Measurements from ENCODE around the gene ANXA4. TPM values are rescaled to one million over a fixed set of nuclear protein-coding genes. Genes with fewer than 3 reads are reported as not detected.

The ANXA4 gene
- total and polyA plus RNA-seq, 2 of the 13 experiments (the other 11 are each of a cell fraction or from before 2014, with no cell fraction given): 155 to 168 TPM

DNA sequence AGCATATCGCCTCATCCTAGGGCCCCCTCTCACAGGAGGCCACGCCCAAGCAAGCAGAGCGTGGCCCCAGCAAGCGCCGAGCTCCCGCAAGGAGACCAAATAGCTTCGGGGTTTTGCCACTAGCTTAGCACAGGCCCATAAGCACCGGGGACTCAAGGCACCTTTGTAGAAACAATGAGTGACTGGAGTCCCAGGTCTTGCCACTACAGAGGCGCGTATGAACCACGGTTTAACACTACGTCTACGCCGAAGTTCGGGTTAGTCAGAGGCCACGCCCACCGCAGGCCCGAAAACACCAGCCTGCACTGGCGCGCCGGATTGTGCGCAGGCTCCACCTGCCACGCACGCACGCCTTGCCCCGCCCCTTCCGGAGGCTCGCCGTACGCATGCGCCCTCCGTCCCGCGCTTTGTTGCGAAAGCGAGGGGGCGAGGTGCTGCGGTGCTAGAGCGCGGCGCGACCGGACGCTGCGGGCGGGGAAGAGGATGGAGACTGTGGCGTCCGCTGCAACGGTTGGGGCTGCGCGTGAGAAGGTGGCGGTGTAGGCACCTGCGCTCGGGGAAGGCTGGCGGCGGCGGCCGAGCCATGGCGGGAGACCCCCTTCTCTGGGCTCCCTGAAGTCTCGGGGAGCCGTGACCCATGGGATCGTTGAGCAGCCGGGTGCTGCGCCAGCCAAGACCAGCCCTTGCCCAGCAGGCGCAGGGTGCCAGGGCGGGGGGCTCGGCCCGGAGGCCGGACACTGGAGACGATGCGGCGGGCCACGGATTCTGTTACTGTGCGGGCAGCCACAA, 87.5 kb downstream of the ANXA4 start, which contains the start of gene GMCL1 (continued):
- TF ChIP-seq, protein P1, sequence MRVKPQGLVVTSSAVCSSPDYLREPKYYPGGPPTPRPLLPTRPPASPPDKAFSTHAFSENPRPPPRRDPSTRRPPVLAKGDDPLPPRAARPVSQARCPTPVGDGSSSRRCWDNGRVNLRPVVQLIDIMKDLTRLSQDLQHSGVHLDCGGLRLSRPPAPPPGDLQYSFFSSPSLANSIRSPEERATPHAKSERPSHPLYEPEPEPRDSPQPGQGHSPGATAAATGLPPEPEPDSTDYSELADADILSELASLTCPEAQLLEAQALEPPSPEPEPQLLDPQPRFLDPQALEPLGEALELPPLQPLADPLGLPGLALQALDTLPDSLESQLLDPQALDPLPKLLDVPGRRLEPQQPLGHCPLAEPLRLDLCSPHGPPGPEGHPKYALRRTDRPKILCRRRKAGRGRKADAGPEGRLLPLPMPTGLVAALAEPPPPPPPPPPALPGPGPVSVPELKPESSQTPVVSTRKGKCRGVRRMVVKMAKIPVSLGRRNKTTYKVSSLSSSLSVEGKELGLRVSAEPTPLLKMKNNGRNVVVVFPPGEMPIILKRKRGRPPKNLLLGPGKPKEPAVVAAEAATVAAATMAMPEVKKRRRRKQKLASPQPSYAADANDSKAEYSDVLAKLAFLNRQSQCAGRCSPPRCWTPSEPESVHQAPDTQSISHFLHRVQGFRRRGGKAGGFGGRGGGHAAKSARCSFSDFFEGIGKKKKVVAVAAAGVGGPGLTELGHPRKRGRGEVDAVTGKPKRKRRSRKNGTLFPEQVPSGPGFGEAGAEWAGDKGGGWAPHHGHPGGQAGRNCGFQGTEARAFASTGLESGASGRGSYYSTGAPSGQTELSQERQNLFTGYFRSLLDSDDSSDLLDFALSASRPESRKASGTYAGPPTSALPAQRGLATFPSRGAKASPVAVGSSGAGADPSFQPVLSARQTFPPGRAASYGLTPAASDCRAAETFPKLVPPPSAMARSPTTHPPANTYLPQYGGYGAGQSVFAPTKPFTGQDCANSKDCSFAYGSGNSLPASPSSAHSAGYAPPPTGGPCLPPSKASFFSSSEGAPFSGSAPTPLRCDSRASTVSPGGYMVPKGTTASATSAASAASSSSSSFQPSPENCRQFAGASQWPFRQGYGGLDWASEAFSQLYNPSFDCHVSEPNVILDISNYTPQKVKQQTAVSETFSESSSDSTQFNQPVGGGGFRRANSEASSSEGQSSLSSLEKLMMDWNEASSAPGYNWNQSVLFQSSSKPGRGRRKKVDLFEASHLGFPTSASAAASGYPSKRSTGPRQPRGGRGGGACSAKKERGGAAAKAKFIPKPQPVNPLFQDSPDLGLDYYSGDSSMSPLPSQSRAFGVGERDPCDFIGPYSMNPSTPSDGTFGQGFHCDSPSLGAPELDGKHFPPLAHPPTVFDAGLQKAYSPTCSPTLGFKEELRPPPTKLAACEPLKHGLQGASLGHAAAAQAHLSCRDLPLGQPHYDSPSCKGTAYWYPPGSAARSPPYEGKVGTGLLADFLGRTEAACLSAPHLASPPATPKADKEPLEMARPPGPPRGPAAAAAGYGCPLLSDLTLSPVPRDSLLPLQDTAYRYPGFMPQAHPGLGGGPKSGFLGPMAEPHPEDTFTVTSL (CRISPR knock-in tag; IDR thresholded peaks at IDR 0.05; ENCODE audit: borderline replicate concordance): 0 out of 2 replicates have a peak, but pooled peaks have one; percentile 60
- TF ChIP-seq ZNF775 (CRISPR knock-in tag; IDR thresholded peaks at IDR 0.05; ENCODE audit: borderline replicate concordance) (0 out of 2 replicates have a peak, but pooled peaks have one; percentile 35), NFE2 (CRISPR knock-in tag; IDR thresholded peaks at IDR 0.05) (no peak), ZSCAN20 (CRISPR knock-in tag; IDR thresholded peaks at IDR 0.05; ENCODE audit: borderline replicate concordance) (peak; percentile 12; the same call in 1 of the 2 replicates), ZNF891 (CRISPR knock-in tag; IDR thresholded peaks at IDR 0.05) (0 out of 2 replicates have a peak, but pooled peaks have one; percentile 60), MAF1 (CRISPR knock-in tag; IDR thresholded peaks at IDR 0.05; ENCODE audit: borderline replicate concordance) (no peak), HMG20B (CRISPR knock-in tag; conservative IDR thresholded peaks at IDR 0.05) (peak; percentile 42; the same call in 1 of the 2 replicates), ZMYM3 (CRISPR knock-in tag; IDR thresholded peaks at IDR 0.05) (no peak; the same call in 1 of the 2 replicates), PHF20 (CRISPR knock-in tag; IDR thresholded peaks at IDR 0.05) (peak; percentile 92), ZNF20 (CRISPR knock-in tag; IDR thresholded peaks at IDR 0.05) (no peak), DMAP1 (CRISPR knock-in tag; IDR thresholded peaks at IDR 0.05) (peak; percentile 99), TBX3 (IDR thresholded peaks at IDR 0.05; ENCODE audit: borderline replicate concordance) (peak; percentile 76; the same call in 1 of the 2 replicates), NR2F2 (IDR thresholded peaks at IDR 0.05; ENCODE audit: borderline replicate concordance, low read depth) (no peak), TOPORS (CRISPR knock-in tag; IDR thresholded peaks at IDR 0.05) (peak; percentile 65; the same call in 1 of the 2 replicates), MED1 (CRISPR knock-in tag; IDR thresholded peaks at IDR 0.05) (peak; percentile 89)
- TF ChIP-seq, protein P2, sequence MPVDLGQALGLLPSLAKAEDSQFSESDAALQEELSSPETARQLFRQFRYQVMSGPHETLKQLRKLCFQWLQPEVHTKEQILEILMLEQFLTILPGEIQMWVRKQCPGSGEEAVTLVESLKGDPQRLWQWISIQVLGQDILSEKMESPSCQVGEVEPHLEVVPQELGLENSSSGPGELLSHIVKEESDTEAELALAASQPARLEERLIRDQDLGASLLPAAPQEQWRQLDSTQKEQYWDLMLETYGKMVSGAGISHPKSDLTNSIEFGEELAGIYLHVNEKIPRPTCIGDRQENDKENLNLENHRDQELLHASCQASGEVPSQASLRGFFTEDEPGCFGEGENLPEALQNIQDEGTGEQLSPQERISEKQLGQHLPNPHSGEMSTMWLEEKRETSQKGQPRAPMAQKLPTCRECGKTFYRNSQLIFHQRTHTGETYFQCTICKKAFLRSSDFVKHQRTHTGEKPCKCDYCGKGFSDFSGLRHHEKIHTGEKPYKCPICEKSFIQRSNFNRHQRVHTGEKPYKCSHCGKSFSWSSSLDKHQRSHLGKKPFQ (CRISPR knock-in tag; IDR thresholded peaks at IDR 0.05; ENCODE audit: insufficient replicate concordance): no peak
- TF ChIP-seq, protein P3, sequence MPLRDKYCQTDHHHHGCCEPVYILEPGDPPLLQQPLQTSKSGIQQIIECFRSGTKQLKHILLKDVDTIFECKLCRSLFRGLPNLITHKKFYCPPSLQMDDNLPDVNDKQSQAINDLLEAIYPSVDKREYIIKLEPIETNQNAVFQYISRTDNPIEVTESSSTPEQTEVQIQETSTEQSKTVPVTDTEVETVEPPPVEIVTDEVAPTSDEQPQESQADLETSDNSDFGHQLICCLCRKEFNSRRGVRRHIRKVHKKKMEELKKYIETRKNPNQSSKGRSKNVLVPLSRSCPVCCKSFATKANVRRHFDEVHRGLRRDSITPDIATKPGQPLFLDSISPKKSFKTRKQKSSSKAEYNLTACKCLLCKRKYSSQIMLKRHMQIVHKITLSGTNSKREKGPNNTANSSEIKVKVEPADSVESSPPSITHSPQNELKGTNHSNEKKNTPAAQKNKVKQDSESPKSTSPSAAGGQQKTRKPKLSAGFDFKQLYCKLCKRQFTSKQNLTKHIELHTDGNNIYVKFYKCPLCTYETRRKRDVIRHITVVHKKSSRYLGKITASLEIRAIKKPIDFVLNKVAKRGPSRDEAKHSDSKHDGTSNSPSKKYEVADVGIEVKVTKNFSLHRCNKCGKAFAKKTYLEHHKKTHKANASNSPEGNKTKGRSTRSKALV (CRISPR knock-in tag; IDR thresholded peaks at IDR 0.05): peak; percentile 68
- TF ChIP-seq, protein P4, sequence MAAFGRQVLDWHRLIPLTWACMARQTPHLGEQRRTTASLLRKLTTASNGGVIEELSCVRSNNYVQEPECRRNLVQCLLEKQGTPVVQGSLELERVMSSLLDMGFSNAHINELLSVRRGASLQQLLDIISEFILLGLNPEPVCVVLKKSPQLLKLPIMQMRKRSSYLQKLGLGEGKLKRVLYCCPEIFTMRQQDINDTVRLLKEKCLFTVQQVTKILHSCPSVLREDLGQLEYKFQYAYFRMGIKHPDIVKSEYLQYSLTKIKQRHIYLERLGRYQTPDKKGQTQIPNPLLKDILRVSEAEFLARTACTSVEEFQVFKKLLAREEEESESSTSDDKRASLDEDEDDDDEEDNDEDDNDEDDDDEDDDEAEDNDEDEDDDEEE (CRISPR knock-in tag; IDR thresholded peaks at IDR 0.05): peak; percentile 97; the same call in 1 of the 2 replicates

Data from HepG2 (cell line).